WTC11 (cell line): ENCODE data around the gene HS3ST3A1. TPM values are rescaled to one million over a fixed set of nuclear protein-coding genes. Genes with fewer than 3 reads are reported as not detected.

ENCODE experiments used
- ATAC-seq: fragments of 200-7000 bp; cut with Tn5 transposase; 2 replicates; pipeline ENCODE4 v1.10.0; 2021; ENCODE audit warnings: mild to moderate bottlenecking, moderate library complexity
- CTCF ChIA-PET: fragments of 300-600 bp; sonication (Branson Sonifier 250); formaldehyde crosslinking; loops from one replicate; lab custom pipeline; 2021; ENCODE audit warnings: antibody characterized with exemption; lab: Charles Lee
- POLR2A ChIA-PET: fragments of 350-600 bp; sonication (Branson Sonifier 250); formaldehyde crosslinking; loops from one replicate; lab custom pipeline; 2021; ENCODE audit warnings: antibody characterized with exemption; lab: Charles Lee
- DNase-seq: peaks from one replicate; pipeline ENCODE4 v3.0.0; 2021; ENCODE audit warnings: low spot score
- H3K27ac Mint-ChIP-seq: 2 replicates; pipeline ENCODE4 v1.8.0; 2021; ENCODE audit warnings: mixed read lengths
- H3K27me3 Mint-ChIP-seq: 2 replicates; pipeline ENCODE4 v1.8.0; 2021; ENCODE audit warnings: low read depth, mild to moderate bottlenecking, moderate library complexity, mixed read lengths
- H3K36me3 Mint-ChIP-seq: 2 replicates; pipeline ENCODE4 v1.8.0; 2021; ENCODE audit warnings: mixed read lengths
- H3K4me1 Mint-ChIP-seq: 2 replicates; pipeline ENCODE4 v1.8.0; 2022; ENCODE audit warnings: mixed read lengths
- H3K4me3 Mint-ChIP-seq: 2 replicates; pipeline ENCODE4 v1.8.0; 2021; ENCODE audit warnings: mild to moderate bottlenecking, moderate library complexity, mixed read lengths
- H3K9me3 Mint-ChIP-seq: 2 replicates; pipeline ENCODE4 v1.8.0; 2021; ENCODE audit warnings: mixed read lengths
- AFF4 ChIP-seq: sonication (generic); formaldehyde crosslinking; IDR thresholded peaks from 2 replicates; pipeline ENCODE4 v1.8.1; 2023; ENCODE audit warnings: mild to moderate bottlenecking, missing genetic modification reagents, borderline replicate concordance
- CTCF ChIP-seq: fragments of 200-600 bp; IDR thresholded peaks from 2 replicates; pipeline ENCODE4 v1.8.0; 2022; ENCODE audit warnings: antibody characterized with exemption
- E2F5 ChIP-seq: sonication (generic); formaldehyde crosslinking; IDR thresholded peaks from 2 replicates; pipeline ENCODE4 v1.8.1; 2022; ENCODE audit warnings: mild to moderate bottlenecking, moderate library complexity, missing genetic modification reagents
- ERG ChIP-seq: fragments of 250-450 bp; sonication (Bioruptor Pico); IDR thresholded peaks from 2 replicates; pipeline ENCODE4 v1.8.0; 2021; ENCODE audit warnings: mild to moderate bottlenecking
- JAZF1 ChIP-seq: fragments of 250-450 bp; sonication (Bioruptor Pico); IDR thresholded peaks from 2 replicates; pipeline ENCODE4 v1.9.0; 2021; ENCODE audit warnings: moderate library complexity, mild to moderate bottlenecking, inconsistent platforms
- NR1H2 ChIP-seq: sonication (generic); formaldehyde crosslinking; IDR thresholded peaks from 2 replicates; pipeline ENCODE4 v1.9.0; 2021; ENCODE audit warnings: mild to moderate bottlenecking, moderate library complexity, missing genetic modification reagents
- NR3C1 ChIP-seq: sonication (generic); formaldehyde crosslinking; conservative IDR thresholded peaks from 2 replicates; pipeline ENCODE4 v1.8.1; 2023; ENCODE audit warnings: low read depth, mild to moderate bottlenecking, missing genetic modification reagents
- SMAD4 ChIP-seq: sonication (generic); formaldehyde crosslinking; IDR thresholded peaks from 2 replicates; pipeline ENCODE4 v1.8.0; 2022; ENCODE audit warnings: mild to moderate bottlenecking, missing genetic modification reagents
- SOX15 ChIP-seq: fragments of 250-450 bp; sonication (Bioruptor Pico); IDR thresholded peaks from 2 replicates; pipeline ENCODE4 v1.9.0; 2021; ENCODE audit warnings: mild to moderate bottlenecking
- STAT6 ChIP-seq: sonication (generic); formaldehyde crosslinking; conservative IDR thresholded peaks from 2 replicates; pipeline ENCODE4 v1.8.1; 2023; ENCODE audit warnings: mild to moderate bottlenecking, low read depth, missing genetic modification reagents, moderate library complexity
- USF1 ChIP-seq: sonication (generic); formaldehyde crosslinking; IDR thresholded peaks from 2 replicates; pipeline ENCODE4 v1.8.0; 2022; ENCODE audit warnings: mild to moderate bottlenecking, missing genetic modification reagents
- total RNA-seq: library from RNA; stranded (reverse); gene quantifications from 3 replicates; pipeline ENCODE4 v1.2.3, GENCODE V29; 2021

Gene HS3ST3A1
- total RNA-seq, 1 experiment from 2014 or later = 9.7 TPM

GRCh38 chr17:13521784-13522183 is 79.9 kb downstream of the HS3ST3A1 start:
- H3K9me3 Mint-ChIP-seq = no peaks in the 10 kb centered on the region
- H3K36me3 Mint-ChIP-seq = no peaks in the 10 kb centered on the region
- ChIA-PET CTCF (no interaction called here), POLR2A (no interaction called here)
- TF ChIP-seq CTCF = no peak
- no peak for TF ChIP-seq USF1 (CRISPR knock-in tag)
- TF ChIP-seq JAZF1 (CRISPR knock-in tag) = no peak
- no peak for TF ChIP-seq NR1H2 (CRISPR knock-in tag)
- TF ChIP-seq SMAD4 (CRISPR knock-in tag) = no peak
- no peak for TF ChIP-seq E2F5
- no peak for ATAC-seq
- H3K27ac Mint-ChIP-seq = no peak overlapping the region
- no peak overlapping the region for H3K4me3 Mint-ChIP-seq
- peaks cover 13% of the 10 kb centered on the region for H3K4me1 Mint-ChIP-seq
- H3K27me3 Mint-ChIP-seq = no peaks in the 10 kb centered on the region
- no peak for DNase-seq

GRCh38 chr17:13520899-13521572 is 80.7 kb downstream of the HS3ST3A1 start:
- Mint-ChIP-seq H3K36me3 (no peaks in the 10 kb centered on the region), H3K27ac (no peak overlapping the region), H3K27me3 (no peaks in the 10 kb centered on the region), H3K4me3 (no peak overlapping the region), H3K4me1 (peaks cover 13% of the 10 kb centered on the region), H3K9me3 (no peaks in the 10 kb centered on the region)
- TF ChIP-seq ERG (no peak), NR3C1 (CRISPR knock-in tag) (no peak), SOX15 (no peak), AFF4 (CRISPR knock-in tag) (no peak), STAT6 (CRISPR knock-in tag) (no peak)
- ATAC-seq = no peak
- ChIA-PET POLR2A (no interaction called here), CTCF (no interaction called here)
- DNase-seq = no peak
